GM10266 (cell line): Measurements from ENCODE around the gene PGGT1B.
A peak's percentile ranks its signal among the peaks of the same experiment; 100 is the strongest.

Experiments used
- DNase-seq: peaks from one replicate; pipeline ENCODE4 v3.0.0; 2012; ENCODE audit errors: extremely low spot score
- CTCF ChIP-seq: IDR thresholded peaks from 2 replicates; pipeline ENCODE4 v1.5.1; 2012; ENCODE audit warnings: mild to moderate bottlenecking, low read depth; ENCODE audit not compliant: control insufficient read depth, insufficient read depth; ENCODE audit errors: missing control alignments

Gene PGGT1B

DNA sequence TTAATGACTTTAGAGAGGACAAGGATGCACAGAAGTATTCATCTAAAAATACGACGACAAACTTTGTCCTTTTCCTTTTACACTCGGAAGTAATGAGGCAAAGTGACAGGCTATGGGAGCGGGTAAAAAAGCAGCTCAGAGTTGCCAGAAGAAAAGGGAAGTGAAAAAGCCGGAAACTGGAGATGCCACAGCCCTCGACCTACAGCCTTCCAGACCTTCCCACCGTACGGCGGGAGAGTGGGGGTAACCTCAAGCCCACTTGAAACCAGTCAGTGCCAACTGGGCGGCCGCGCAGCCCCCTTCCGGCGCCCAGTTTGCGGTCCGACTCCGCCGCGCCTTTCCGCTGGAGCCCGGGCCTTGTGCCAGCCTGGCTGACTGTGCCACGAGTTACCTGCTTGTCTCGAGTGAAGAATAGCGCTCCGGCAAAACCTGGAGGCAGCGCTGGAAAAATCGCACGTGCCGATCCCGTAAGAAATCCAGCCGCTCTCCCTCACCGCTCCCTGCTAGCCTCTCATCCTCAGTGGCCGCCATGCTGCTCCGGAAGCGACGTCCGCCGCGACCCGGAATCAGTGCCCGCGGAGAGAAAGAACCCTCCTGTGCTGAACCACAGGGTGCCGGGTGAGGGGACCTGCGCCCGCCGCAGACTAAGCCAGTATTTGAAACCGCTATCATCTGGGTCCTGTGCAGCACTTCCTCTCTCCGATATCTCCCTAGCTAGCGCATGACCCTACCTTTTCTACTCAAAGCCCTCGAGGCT is at the start of gene PGGT1B:
Gene PGGT1B (minus strand): TSS at position 557 of the 757 bp plus-strand sequence. CDS start 26 bp downstream, at position 531.
- TF ChIP-seq CTCF: no peak
- DNase-seq: peak; percentile 71

DNA sequence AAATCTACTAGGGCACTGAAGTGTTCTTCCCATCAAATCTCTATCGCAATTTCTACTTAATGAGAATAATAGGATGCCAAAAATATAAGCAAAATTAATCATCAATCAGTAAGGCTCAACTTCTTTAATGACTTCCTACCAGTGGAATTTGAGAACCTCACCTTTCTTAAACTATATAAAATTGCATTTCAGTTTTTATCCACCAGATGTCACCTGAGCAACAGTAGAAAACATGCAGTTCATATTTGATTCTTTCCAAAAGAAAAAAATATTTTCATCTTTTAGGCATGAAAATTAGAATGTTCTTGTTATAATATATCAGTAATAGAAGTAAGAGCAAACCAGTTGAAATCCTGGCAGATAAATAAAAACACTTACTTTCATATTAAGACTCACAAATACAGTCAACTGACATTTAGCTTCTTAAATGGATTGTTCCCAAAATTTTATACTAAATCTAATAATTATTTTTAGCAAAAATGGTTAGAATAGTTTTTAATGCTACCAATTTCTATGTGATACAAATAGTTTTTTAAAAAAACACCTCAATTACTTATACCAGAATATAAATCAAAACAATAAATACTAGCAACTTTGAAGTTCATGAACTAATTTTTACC is 47.2 kb upstream of the PGGT1B start:
- peak; percentile 44 for TF ChIP-seq CTCF
- peak; percentile 20 for DNase-seq

DNA sequence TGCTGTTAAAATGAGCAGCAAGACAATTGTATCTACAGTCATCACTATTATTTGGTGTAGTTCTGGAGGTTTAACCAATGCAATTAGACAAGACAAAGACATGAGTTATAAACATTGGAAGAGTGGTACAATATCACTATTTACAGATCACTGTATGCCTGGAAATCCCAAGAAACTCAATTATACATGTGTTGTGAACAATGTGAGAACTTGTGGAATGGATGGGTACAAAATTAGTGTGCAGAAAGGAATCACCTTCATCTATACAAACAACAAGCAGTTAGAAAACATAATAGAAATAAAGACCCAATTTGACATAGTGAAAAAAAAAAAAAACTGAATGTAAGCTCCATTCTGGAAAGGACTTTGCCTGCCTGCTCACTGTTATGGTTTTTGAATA is 46.1 kb upstream of the PGGT1B start:
- no peak for DNase-seq
- no peak for TF ChIP-seq CTCF

- no peak for TF ChIP-seq CTCF
- DNase-seq: no peak
Observed at GRCh38 chr5:115306011-115306536, 43.4 kb upstream of the PGGT1B start.

DNA sequence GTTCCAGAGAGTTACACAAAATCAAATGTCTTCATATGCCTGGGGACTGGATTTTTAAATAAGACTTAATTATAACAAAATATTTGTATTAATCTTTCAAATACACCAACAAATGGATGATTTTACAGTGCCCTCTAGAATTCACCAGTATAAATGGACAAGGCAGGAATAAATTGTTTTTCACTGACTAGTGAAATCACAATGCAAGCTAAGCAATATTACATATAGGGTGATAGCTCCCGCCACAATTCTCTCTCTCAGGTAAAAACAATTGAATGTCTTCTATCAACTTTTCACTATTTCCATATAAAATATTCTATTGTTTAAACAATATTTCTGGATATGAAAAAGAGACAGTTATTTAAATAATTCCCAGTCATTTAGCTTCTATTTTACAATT is 41.8 kb upstream of the PGGT1B start:
- no peak for DNase-seq
- no peak for TF ChIP-seq CTCF

DNA sequence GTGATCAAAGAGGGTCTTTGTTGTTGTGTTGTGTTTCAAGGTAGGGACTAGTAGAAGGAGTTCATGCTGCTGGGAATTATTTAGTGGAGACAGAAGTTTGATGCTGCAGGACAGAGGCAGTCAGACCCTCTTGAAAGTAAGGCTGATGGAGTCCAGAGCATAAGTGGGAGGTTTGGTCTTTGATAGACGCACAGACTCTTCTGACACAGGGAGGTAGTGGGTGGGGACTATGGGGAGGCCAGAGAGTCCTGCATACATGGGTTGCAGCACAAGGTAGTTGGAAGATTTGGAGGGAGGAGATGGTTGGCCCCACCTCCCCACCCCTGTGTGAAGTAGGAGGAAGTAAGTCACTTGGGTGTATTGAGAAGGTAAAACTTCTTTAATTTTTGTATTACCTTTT is 36.1 kb upstream of the PGGT1B start:
- TF ChIP-seq CTCF: no peak
- no peak for DNase-seq

DNA sequence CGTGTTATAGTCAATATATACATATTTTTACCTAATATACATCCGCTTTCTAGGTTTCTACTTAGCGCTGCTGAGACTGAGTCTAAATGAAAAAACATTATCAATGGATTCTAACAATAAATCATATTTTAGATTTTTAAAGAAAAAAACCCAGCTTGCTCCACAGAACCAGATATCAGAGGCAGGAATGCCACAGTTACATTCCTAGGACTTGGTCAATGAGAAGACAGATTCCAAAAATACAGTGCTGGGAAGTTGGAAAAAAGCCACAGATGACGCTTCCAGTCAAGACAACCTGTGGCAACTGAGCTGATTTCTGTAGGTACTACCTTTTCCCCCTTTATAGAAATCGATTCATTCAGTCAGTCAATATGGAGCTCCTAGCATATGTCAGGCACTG is 34.4 kb upstream of the PGGT1B start:
- DNase-seq: no peak
- TF ChIP-seq CTCF: no peak
